Kidney (tissue), 14 donors: ENCODE data around the gene CBX2. TPM values are rescaled to one million over a fixed set of nuclear protein-coding genes. Genes with fewer than 3 reads are reported as not detected.

ENCODE experiments used
- DNase-seq, 5 donors: peaks; one replicate each; pipeline ENCODE4 v3.0.0-alpha.2; 2013 to 2020
- FAIRE-seq: peaks from 2 replicates; lab custom pipeline; 2012; peaks lifted over from hg19 to GRCh38; lab: Jason Lieb, UNC
- H3K27ac ChIP-seq, 2 donors: one replicate each; pipeline ENCODE4 v1.7.0; 2013; ENCODE audit warnings: low read depth in 2 of 2, low read length in 2 of 2, inconsistent platforms in 1 of 2
- H3K27me3 ChIP-seq: one replicate; pipeline ENCODE4 v1.7.1; 2013; ENCODE audit warnings: low read length, inconsistent platforms; ENCODE audit not compliant: control insufficient read depth, insufficient read depth
- H3K36me3 ChIP-seq, 3 donors: one replicate each; pipeline versions ENCODE4 v1.7.0 to v1.7.1; 2013; ENCODE audit warnings: low read length in 3 of 3, control low read depth in 1 of 3, inconsistent platforms in 1 of 3; ENCODE audit not compliant: insufficient read depth in 3 of 3, control insufficient read depth in 2 of 3
- H3K4me1 ChIP-seq, 3 donors: one replicate each; pipeline versions ENCODE4 v1.7.0 to v1.7.1; 2013; ENCODE audit warnings: low read length in 3 of 3, inconsistent platforms in 1 of 3, low read depth in 1 of 3; ENCODE audit not compliant: control insufficient read depth in 2 of 3, insufficient read depth in 2 of 3
- H3K4me3 ChIP-seq, 3 donors: one replicate each; pipeline versions ENCODE4 v1.7.0 to v1.8.1; 2013; ENCODE audit warnings: low read length in 3 of 3, control low read depth in 1 of 3, inconsistent platforms in 1 of 3
- H3K9ac ChIP-seq, 3 donors: one replicate each; pipeline versions ENCODE4 v1.7.0 to v1.7.1; 2013; ENCODE audit warnings: low read length in 3 of 3, control low read depth in 1 of 3, inconsistent platforms in 1 of 3
- H3K9me3 ChIP-seq, 3 donors: one replicate each; pipeline versions ENCODE4 v1.7.0 to v1.7.1; 2013; ENCODE audit warnings: low read length in 3 of 3, control low read depth in 1 of 3, inconsistent platforms in 1 of 3; ENCODE audit not compliant: control insufficient read depth in 2 of 3, insufficient read depth in 1 of 3
- intact Hi-C: fragments of 100-400 bp; cut with DNase I; formaldehyde crosslinking; loops from one replicate; pipeline ENCODE4 v1.11.1; 2022
- polyA plus RNA-seq: library from polyadenylated mRNA; stranded (reverse); fragments of 350-450 nt; fragmentation: Illumina TruSeq; extraction: RNeasy Lipid Tissue Mini Kit (QIAGEN cat#74804); gene quantifications from one replicate; pipeline ENCODE4 v1.2.3, GENCODE V29; 2014; ENCODE audit warnings: low read depth, low replicate concordance; ENCODE audit not compliant: insufficient read depth
- total RNA-seq: library from RNA; stranded (reverse); fragmentation: NEBNext Ultra II Directional; extraction: Animal tissue kit (Norgen Biotek cat#: 25700); gene quantifications from one replicate; pipeline ENCODE4 v1.2.1, GENCODE V29; 2021
- TF ChIP-seq, protein P1 (sequence below): IDR thresholded peaks from 3 replicates; pipeline ENCODE4 v1.5.1; 2012; ENCODE audit warnings: mild to moderate bottlenecking, moderate library complexity, borderline replicate concordance; ENCODE audit not compliant: insufficient read depth; ENCODE audit errors: extremely low read depth
- donor health status: control.
- donor health status: control.
- donor health status: control.
- donor health status: control.
- donor health status: control.
- donor health status: DM: yes; HTN: yes; CAD: no.
- donor health status: Normal renal cell carcinoma (clear cell type).

The CBX2 gene
- total and polyA plus RNA-seq, 2 donors from 2014 or later, result 2.2 to 3.5 TPM

DNA sequence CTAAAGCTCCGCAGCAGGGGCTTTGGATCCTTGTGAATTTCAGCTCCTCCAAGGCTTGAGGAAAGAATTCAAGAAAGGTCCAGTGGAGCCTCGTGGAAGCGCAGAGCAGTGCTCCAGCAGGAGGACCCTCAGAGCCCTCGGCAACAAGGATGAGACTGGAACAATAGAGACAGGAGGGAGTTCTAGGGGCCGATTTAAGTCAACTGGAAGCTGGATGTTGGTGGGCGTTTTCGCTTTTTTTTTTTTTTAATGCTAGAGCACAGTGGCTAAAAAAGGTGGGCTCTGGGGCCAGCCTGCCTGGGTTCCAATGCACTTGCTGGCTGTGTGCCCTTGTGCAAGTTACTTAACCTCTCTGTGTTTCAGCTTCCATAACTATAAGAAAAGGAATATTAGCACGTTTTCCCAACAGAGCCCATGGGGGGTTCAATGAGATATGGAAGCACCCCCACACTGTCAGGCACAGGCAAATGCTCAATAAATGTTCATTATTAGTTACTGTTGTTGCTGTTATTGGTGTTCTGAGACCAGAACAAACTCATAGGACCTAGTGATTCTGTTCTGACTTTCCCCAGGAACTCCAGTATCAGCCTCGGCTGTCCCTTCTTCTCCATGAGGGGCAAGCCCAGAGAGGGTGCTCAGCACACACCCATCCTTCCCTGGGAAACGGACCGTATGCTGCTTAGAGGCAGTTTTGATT, 24.2 kb downstream of the CBX2 start:
- Histone ChIP-seq H3K9ac (no peak overlapping the region), H3K27ac (no peak overlapping the region), H3K4me1 (peaks cover 0 to 16% (median 7%) of the 10 kb centered on the region in 3 donors), H3K36me3 (no peaks in the 10 kb centered on the region), H3K27me3 (peaks cover 73% of the 10 kb centered on the region), H3K4me3 (no peak overlapping the region), H3K9me3 (no peaks in the 10 kb centered on the region)
- TF ChIP-seq, protein P1, sequence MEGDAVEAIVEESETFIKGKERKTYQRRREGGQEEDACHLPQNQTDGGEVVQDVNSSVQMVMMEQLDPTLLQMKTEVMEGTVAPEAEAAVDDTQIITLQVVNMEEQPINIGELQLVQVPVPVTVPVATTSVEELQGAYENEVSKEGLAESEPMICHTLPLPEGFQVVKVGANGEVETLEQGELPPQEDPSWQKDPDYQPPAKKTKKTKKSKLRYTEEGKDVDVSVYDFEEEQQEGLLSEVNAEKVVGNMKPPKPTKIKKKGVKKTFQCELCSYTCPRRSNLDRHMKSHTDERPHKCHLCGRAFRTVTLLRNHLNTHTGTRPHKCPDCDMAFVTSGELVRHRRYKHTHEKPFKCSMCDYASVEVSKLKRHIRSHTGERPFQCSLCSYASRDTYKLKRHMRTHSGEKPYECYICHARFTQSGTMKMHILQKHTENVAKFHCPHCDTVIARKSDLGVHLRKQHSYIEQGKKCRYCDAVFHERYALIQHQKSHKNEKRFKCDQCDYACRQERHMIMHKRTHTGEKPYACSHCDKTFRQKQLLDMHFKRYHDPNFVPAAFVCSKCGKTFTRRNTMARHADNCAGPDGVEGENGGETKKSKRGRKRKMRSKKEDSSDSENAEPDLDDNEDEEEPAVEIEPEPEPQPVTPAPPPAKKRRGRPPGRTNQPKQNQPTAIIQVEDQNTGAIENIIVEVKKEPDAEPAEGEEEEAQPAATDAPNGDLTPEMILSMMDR, result no peak
- intact Hi-C loops, result no loop called here
- FAIRE-seq (no peak), DNase-seq (no peak)

DNA sequence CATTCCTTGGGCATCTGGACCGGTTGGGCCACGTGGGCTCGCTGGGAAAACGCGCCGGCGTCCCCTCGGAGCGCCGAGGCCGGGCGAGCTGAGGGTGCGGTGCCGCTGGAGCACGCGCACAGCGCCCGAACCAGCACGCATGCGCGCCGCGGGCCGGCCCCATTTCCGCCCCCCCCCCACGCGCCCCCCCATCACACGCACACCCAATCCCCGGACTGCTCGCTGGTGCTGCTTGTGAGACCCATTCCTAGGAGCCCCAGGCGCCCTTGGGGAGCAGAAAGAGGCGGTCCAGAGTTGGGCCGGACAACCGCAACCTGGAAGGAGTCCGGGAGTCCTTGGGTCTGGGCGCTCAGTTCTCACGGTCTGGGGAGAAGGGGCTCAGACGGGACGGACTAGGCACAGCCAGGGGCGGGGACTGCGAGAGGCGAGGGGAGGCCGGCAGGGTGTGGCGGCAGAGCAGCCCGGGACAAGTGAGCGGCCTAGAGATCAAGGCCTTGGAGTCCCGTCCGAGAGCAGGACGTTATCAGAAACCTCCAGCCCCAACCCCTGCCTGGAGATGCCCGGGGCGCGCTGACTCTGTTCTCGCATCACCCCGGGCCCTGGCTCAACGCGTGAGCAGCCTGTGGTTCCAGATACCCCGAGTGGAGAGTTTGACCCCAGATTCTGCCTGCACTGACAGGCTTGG, 24.9 kb downstream of the CBX2 start:
- H3K27me3 ChIP-seq, result peaks cover 79% of the 10 kb centered on the region
- TF ChIP-seq, protein P1, result no peak
- H3K36me3 ChIP-seq, result no peaks in the 10 kb centered on the region
- H3K9ac ChIP-seq, result no peak overlapping the region
- FAIRE-seq, result no peak
- H3K27ac ChIP-seq, result no peak overlapping the region
- DNase-seq, result peak in 3 of 5 donors; percentile 14 to 69 (median 35)
- H3K4me3 ChIP-seq, result no peak overlapping the region
- no peaks in the 10 kb centered on the region for H3K9me3 ChIP-seq
- intact Hi-C loops, result no loop called here
- H3K4me1 ChIP-seq, result peaks cover 0 to 14% (median 7%) of the 10 kb centered on the region in 3 donors

DNA sequence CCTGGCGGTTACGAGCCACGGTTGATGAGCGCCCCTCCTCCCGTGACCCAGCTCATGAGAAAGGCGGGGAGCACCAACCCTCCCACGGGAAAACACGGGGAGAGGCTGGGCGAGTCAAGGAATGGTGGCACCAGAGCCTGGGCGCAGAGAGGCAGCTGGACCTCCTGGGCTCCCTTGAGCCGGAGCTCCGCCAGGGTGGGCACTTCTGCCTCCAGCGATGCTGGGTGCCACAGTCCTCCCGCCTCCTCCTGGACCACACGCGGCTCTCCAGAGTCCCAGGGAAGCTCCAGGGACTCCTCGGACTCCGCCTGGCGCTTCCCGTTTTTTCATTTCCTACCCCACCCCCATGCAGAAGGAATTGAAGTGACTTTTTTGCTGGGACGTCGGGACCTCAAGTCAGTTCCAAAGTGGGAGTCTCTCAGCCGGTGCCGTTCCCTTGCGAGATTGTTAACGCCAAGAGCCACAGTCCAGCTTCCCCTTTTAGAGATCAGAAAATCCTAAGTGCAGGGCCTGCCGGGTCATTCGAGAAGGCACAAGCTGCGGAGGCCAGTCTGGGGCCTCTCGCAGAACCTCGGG, 25.6 kb downstream of the CBX2 start:
- Histone ChIP-seq H3K9me3 (no peaks in the 10 kb centered on the region), H3K4me1 (peaks cover 0 to 8% (median 4%) of the 10 kb centered on the region in 3 donors), H3K9ac (no peak overlapping the region), H3K27me3 (peaks cover 84% of the 10 kb centered on the region), H3K27ac (no peak overlapping the region), H3K4me3 (no peak overlapping the region), H3K36me3 (no peaks in the 10 kb centered on the region)
- intact Hi-C loops, result no loop called here
- TF ChIP-seq, protein P1, result no peak
- peak in 3 of 5 donors; percentile 23 to 42 (median 25) for DNase-seq
- FAIRE-seq, result no peak
